Natural killer cell (primary cell): ENCODE measurements around the gene GSE1. TPM values are rescaled to one million over a fixed set of nuclear protein-coding genes. Genes with fewer than 3 reads are reported as not detected.

Source experiments
- ATAC-seq, 3 donors: fragments of 150-1000 bp in 2 of 3; fragments of 200-7000 bp in 1 of 3; cut with Tn5 transposase; 1 replicate in 1 of 3; 2 replicates in 2 of 3; pipeline ENCODE4 v1.10.0; 2021; ENCODE audit warnings: mild to moderate bottlenecking in 2 of 3, moderate library complexity in 2 of 3
- DNase-seq, 2 donors: peaks; one replicate each; pipeline versions ENCODE4 v3.0.0 to v3.0.0-alpha.2; 2013 to 2021; ENCODE audit warnings: mixed read lengths in 1 of 2
- H3K27ac ChIP-seq: one replicate; pipeline ENCODE4 v1.5.1; 2013; ENCODE audit warnings: mild to moderate bottlenecking, low read length
- H3K27me3 ChIP-seq: one replicate; pipeline ENCODE4 v1.6.1; 2013; ENCODE audit warnings: low read length; ENCODE audit not compliant: control insufficient read depth, insufficient read depth
- H3K36me3 ChIP-seq: one replicate; pipeline ENCODE4 v1.6.1; 2013; ENCODE audit warnings: low read length; ENCODE audit not compliant: control insufficient read depth, insufficient read depth
- H3K4me1 ChIP-seq: one replicate; pipeline ENCODE4 v1.6.1; 2013; ENCODE audit warnings: low read length; ENCODE audit not compliant: control insufficient read depth, insufficient read depth
- H3K4me3 ChIP-seq: one replicate; pipeline ENCODE4 v1.5.1; 2013; ENCODE audit warnings: low read length
- H3K9me3 ChIP-seq: one replicate; pipeline ENCODE4 v1.6.1; 2013; ENCODE audit warnings: low read length; ENCODE audit not compliant: control insufficient read depth, insufficient read depth
- H3K27ac Mint-ChIP-seq, 2 donors: one replicate each; pipeline ENCODE4 v1.8.0; 2022; ENCODE audit warnings: mild to moderate bottlenecking in 2 of 2, mixed read lengths in 2 of 2, moderate library complexity in 1 of 2
- H3K27me3 Mint-ChIP-seq, 2 donors: one replicate each; pipeline ENCODE4 v1.8.0; 2022; ENCODE audit warnings: low read depth in 2 of 2, mixed read lengths in 2 of 2
- H3K36me3 Mint-ChIP-seq: one replicate; pipeline ENCODE4 v1.8.0; 2022; ENCODE audit warnings: mixed read lengths
- H3K4me1 Mint-ChIP-seq, 2 donors: one replicate each; pipeline ENCODE4 v1.8.0; 2022; ENCODE audit warnings: mixed read lengths in 2 of 2
- H3K4me3 Mint-ChIP-seq: one replicate; pipeline ENCODE4 v1.8.0; 2022; ENCODE audit warnings: mild to moderate bottlenecking, moderate library complexity, mixed read lengths
- H3K9me3 Mint-ChIP-seq, 2 donors: one replicate each; pipeline ENCODE4 v1.8.0; 2022; ENCODE audit warnings: mixed read lengths in 2 of 2
- WGBS: methylation state at CpG from one replicate; pipeline ENCODE4 v1.1.7; 2013; ENCODE audit warnings: missing lambda C conversion rate; ENCODE audit not compliant: insufficient coverage; 5-methylcytosine and 5-hydroxymethylcytosine counted together
- intact Hi-C: fragments of 100-400 bp; cut with micrococcal nuclease; formaldehyde crosslinking; loops from one replicate; pipeline ENCODE4 v1.14.2; 2022
- total RNA-seq, 4 donors: library from RNA; stranded (reverse); fragments of 120-200 nt in 1 of 4; gene quantifications; one replicate each; pipeline versions ENCODE4 v1.2.3 to v1.2.4, GENCODE V29; 2013 to 2022
- TF ChIP-seq, protein P1 (sequence below): fragments of 200-600 bp; IDR thresholded peaks from one replicate; pipeline ENCODE4 v1.8.0; 2022; ENCODE audit warnings: antibody characterized with exemption

GSE1 gene
- total RNA-seq, 3 donors from 2014 or later (not counting 1 experiment from before 2014, with no cell fraction given), result 232 to 277 (median 233) TPM

- Mint-ChIP-seq H3K27me3 (no peaks in the 10 kb centered on the region), H3K36me3 (no peaks in the 10 kb centered on the region), H3K4me3 (no peak overlapping the region), H3K4me1 (no peaks in the 10 kb centered on the region), H3K27ac (no peak overlapping the region), H3K9me3 (no peaks in the 10 kb centered on the region)
- WGBS, result 91% methylated on average over 10 of the region's 11 CpGs
- H3K27me3 ChIP-seq, result no peaks in the 10 kb centered on the region
- H3K9me3 ChIP-seq, result no peaks in the 10 kb centered on the region
- no peak overlapping the region for H3K27ac ChIP-seq
- no peaks in the 10 kb centered on the region for H3K36me3 ChIP-seq
- DNase-seq, result no peak
- H3K4me3 ChIP-seq, result no peak overlapping the region
- ATAC-seq, result no peak
- H3K4me1 ChIP-seq, result no peaks in the 10 kb centered on the region
- intact Hi-C loops, result no loop called here
- TF ChIP-seq, protein P1, sequence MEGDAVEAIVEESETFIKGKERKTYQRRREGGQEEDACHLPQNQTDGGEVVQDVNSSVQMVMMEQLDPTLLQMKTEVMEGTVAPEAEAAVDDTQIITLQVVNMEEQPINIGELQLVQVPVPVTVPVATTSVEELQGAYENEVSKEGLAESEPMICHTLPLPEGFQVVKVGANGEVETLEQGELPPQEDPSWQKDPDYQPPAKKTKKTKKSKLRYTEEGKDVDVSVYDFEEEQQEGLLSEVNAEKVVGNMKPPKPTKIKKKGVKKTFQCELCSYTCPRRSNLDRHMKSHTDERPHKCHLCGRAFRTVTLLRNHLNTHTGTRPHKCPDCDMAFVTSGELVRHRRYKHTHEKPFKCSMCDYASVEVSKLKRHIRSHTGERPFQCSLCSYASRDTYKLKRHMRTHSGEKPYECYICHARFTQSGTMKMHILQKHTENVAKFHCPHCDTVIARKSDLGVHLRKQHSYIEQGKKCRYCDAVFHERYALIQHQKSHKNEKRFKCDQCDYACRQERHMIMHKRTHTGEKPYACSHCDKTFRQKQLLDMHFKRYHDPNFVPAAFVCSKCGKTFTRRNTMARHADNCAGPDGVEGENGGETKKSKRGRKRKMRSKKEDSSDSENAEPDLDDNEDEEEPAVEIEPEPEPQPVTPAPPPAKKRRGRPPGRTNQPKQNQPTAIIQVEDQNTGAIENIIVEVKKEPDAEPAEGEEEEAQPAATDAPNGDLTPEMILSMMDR, result no peak
Observed at GRCh38 chr16:85704011-85704410, 90.9 kb downstream of the GSE1 start.

DNA sequence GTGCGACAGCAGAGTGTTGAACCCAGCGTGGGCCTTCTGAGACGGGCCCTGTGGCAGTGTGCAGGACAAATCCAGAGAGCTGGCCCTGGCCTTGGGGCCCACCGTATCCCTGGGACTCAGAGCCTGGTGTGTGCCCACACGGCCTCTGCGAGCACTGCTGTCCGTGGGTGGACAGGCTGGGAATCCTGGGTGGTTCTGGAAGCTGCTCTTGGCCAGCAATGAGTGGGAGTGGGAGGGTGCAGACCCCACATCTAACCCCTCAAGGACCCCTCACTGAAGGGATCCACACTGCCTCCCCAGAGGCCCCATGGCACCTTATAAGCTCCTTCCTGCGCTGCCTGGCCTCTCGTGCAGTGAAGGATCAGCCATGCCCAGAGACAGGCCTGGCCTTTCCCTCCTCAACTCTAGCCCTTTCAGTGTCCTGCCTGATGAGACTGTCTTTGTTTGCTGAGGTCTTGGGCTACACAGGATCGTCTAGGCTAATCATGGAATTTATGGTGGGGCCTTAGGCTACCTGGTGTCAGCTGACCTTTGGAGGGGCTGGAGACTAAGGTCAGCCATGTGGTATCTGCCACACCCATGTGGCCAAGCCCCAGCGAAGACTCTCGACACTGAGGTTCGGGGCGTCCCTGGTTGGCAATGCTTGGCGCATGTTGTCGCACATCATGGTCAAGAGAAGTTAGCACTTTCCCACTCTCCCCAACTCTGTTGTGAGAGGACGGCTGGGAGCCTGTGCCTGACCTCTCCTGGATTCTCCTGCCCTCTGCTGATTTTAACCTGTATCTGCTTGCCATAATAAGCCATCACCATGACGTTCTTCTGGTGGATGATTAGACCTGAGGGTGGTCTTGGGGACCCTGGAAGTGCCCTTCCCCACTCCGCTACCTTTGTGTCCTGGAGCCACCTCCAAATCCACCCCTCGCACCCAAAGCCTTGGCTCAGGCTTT is 92.1 kb downstream of the GSE1 start:
- H3K27ac Mint-ChIP-seq, result no peak overlapping the region
- intact Hi-C loops, result no loop called here
- no peaks in the 10 kb centered on the region for H3K36me3 ChIP-seq
- no peaks in the 10 kb centered on the region for H3K4me1 Mint-ChIP-seq
- no peak for ATAC-seq
- H3K4me3 ChIP-seq, result no peak overlapping the region
- H3K27me3 Mint-ChIP-seq, result no peaks in the 10 kb centered on the region
- TF ChIP-seq, protein P1, result no peak
- WGBS, result 92% methylated on average over 20 of the region's 20 CpGs
- no peak overlapping the region for H3K4me3 Mint-ChIP-seq
- H3K4me1 ChIP-seq, result no peaks in the 10 kb centered on the region
- H3K9me3 Mint-ChIP-seq, result no peaks in the 10 kb centered on the region
- H3K9me3 ChIP-seq, result no peaks in the 10 kb centered on the region
- no peak for DNase-seq
- no peak overlapping the region for H3K27ac ChIP-seq
- H3K36me3 Mint-ChIP-seq, result no peaks in the 10 kb centered on the region
- no peaks in the 10 kb centered on the region for H3K27me3 ChIP-seq

GRCh38 chr16:85706449-85707034 is 93.4 kb downstream of the GSE1 start:
- H3K36me3 ChIP-seq, result no peaks in the 10 kb centered on the region
- H3K27me3 ChIP-seq, result no peaks in the 10 kb centered on the region
- intact Hi-C loops, result no loop called here
- no peak overlapping the region for H3K27ac Mint-ChIP-seq
- ATAC-seq, result no peak
- H3K27me3 Mint-ChIP-seq, result no peaks in the 10 kb centered on the region
- DNase-seq, result no peak
- 89% methylated on average over 8 of the region's 11 CpGs for WGBS
- no peaks in the 10 kb centered on the region for H3K9me3 Mint-ChIP-seq
- TF ChIP-seq, protein P1, result no peak
- H3K4me3 Mint-ChIP-seq, result no peak overlapping the region
- no peaks in the 10 kb centered on the region for H3K4me1 ChIP-seq
- no peaks in the 10 kb centered on the region for H3K9me3 ChIP-seq
- H3K27ac ChIP-seq, result no peak overlapping the region
- no peaks in the 10 kb centered on the region for H3K36me3 Mint-ChIP-seq
- no peak overlapping the region for H3K4me3 ChIP-seq
- no peaks in the 10 kb centered on the region for H3K4me1 Mint-ChIP-seq
